GM12878 (cell line): ENCODE results near the gene FASTK. TPM values are rescaled to one million over a fixed set of nuclear protein-coding genes. Genes with fewer than 3 reads are reported as not detected.

Source experiments
- ATAC-seq: fragments of 200-7000 bp; cut with Tn5 transposase; 3 replicates; pipeline ENCODE4 v1.9.1; 2020; ENCODE audit warnings: mild to moderate bottlenecking, moderate library complexity
- BruUV-seq: library from RNA; stranded (reverse); fragments of 400-500 nt; replicated peaks from 2 replicates; lab custom pipeline; 2021; lab: Mats Ljungman, UMichigan
- CTCF ChIA-PET: fragments of 300-600 bp; sonication (Branson Sonifier 250); formaldehyde crosslinking; extraction: SDS; loops from one replicate; lab custom pipeline; 2021; ENCODE audit warnings: inconsistent platforms; lab: Yijun Ruan, JAX
- POLR2A ChIA-PET: fragments of 350-600 bp; formaldehyde crosslinking; extraction: SDS; loops from one replicate; lab custom pipeline; 2021; ENCODE audit warnings: inconsistent platforms; lab: Charles Lee
- RAD21 ChIA-PET: fragments of 300-600 bp; sonication (Branson Sonifier 250); formaldehyde crosslinking; loops from one replicate; lab custom pipeline; 2023; ENCODE audit warnings: antibody characterized with exemption; ENCODE audit not compliant: unreplicated experiment; lab: Charles Lee
- SMC1A ChIA-PET: fragments of 300-600 bp; sonication (Branson Sonifier 250); formaldehyde crosslinking; loops from one replicate; lab custom pipeline; 2023; ENCODE audit not compliant: unreplicated experiment, uncharacterized antibody; lab: Charles Lee
- DNase-seq: peaks from one replicate; pipeline ENCODE4 v3.0.0-alpha.2; 2011; ENCODE audit warnings: low read depth, low spot score
- FAIRE-seq: peaks from 3 replicates; lab custom pipeline; 2011; peaks lifted over from hg19 to GRCh38; lab: Jason Lieb, UNC
- H2AFZ ChIP-seq: 2 replicates; pipeline ENCODE4 v1.6.0; 2011; ENCODE audit warnings: low read depth, low read length, control low read depth; ENCODE audit not compliant: control insufficient read depth
- H3K27ac ChIP-seq: 2 replicates; pipeline ENCODE4 v1.5.1; 2011; ENCODE audit warnings: control low read depth; ENCODE audit not compliant: control insufficient read depth, insufficient read depth
- H3K27me3 ChIP-seq, 2 experiments: replicated peaks in 1 of 2; 2 replicates each; pipeline versions ENCODE4 v1.6.0 to v1.6.1; 2011; ENCODE audit warnings: low read length in 1 of 2; ENCODE audit not compliant: control insufficient read depth in 2 of 2, insufficient read depth in 2 of 2
- H3K36me3 ChIP-seq, 2 experiments: 2 replicates each; pipeline ENCODE4 v1.5.1; 2011; ENCODE audit warnings: low read length in 1 of 2; ENCODE audit not compliant: control insufficient read depth in 2 of 2, insufficient read depth in 2 of 2
- H3K4me1 ChIP-seq: 2 replicates; pipeline ENCODE4 v1.6.1; 2011; ENCODE audit warnings: mild to moderate bottlenecking, low read length, moderate library complexity, mixed read lengths; ENCODE audit not compliant: control insufficient read depth, insufficient read depth
- H3K4me2 ChIP-seq: 2 replicates; pipeline ENCODE4 v1.6.0; 2011; ENCODE audit warnings: control low read depth; ENCODE audit not compliant: control insufficient read depth, insufficient read depth
- H3K4me3 ChIP-seq: fragments of 200-600 bp; sonication (generic); 2 replicates; pipeline ENCODE4 v1.5.1; 2016
- H3K79me2 ChIP-seq: 2 replicates; pipeline ENCODE4 v1.6.0; 2011; ENCODE audit warnings: low read length; ENCODE audit not compliant: control insufficient read depth, insufficient read depth
- H3K9ac ChIP-seq: 2 replicates; pipeline ENCODE4 v1.8.0; 2011; ENCODE audit warnings: low read length, control low read depth, mixed read lengths; ENCODE audit not compliant: control insufficient read depth, insufficient read depth
- H3K9me3 ChIP-seq: replicated peaks from 3 replicates; pipeline ENCODE4 v1.5.1; 2011; ENCODE audit warnings: mild to moderate bottlenecking, low read length; ENCODE audit not compliant: control insufficient read depth, insufficient read depth
- H4K20me1 ChIP-seq: 2 replicates; pipeline ENCODE4 v1.6.0; 2011; ENCODE audit not compliant: control insufficient read depth, insufficient read depth
- CREB1 ChIP-seq: IDR thresholded peaks from 2 replicates; pipeline ENCODE4 v1.6.1; 2012; ENCODE audit warnings: low read depth, mild to moderate bottlenecking, inconsistent platforms
- EED ChIP-seq: sonication (generic); IDR thresholded peaks from 2 replicates; pipeline ENCODE4 v1.6.1; 2016; ENCODE audit warnings: antibody characterized with exemption, low read depth
- FOXK2 ChIP-seq: fragments of 450-650 bp; IDR thresholded peaks from 2 replicates; pipeline ENCODE4 v1.6.1; 2017; ENCODE audit warnings: mild to moderate bottlenecking, moderate library complexity
- FOXM1 ChIP-seq: IDR thresholded peaks from 2 replicates; pipeline ENCODE4 v1.6.1; 2012; ENCODE audit warnings: low read depth, mild to moderate bottlenecking, inconsistent platforms, low read length, moderate library complexity
- HDGF ChIP-seq: fragments of 450-650 bp; IDR thresholded peaks from 2 replicates; pipeline ENCODE4 v1.6.1; 2016; ENCODE audit warnings: antibody characterized with exemption
- HSF1 ChIP-seq: fragments of 150-350 bp; IDR thresholded peaks from 2 replicates; pipeline ENCODE4 v1.6.1; 2014; ENCODE audit warnings: mild to moderate bottlenecking, low read depth, low read length
- JUND ChIP-seq: IDR thresholded peaks from 2 replicates; pipeline ENCODE4 v1.6.1; 2012; ENCODE audit warnings: low read depth, mild to moderate bottlenecking, low read length, improper control_type of control experiment, moderate library complexity
- NFYA ChIP-seq: IDR thresholded peaks from 2 replicates; pipeline ENCODE4 v1.6.1; 2011; ENCODE audit warnings: low read depth, mild to moderate bottlenecking, low read length, improper control_type of control experiment, borderline replicate concordance
- NR2C1 ChIP-seq: fragments of 450-650 bp; IDR thresholded peaks from 2 replicates; pipeline ENCODE4 v1.6.1; 2017; ENCODE audit warnings: antibody characterized with exemption, mild to moderate bottlenecking, moderate library complexity
- NRF1 ChIP-seq: conservative IDR thresholded peaks from 2 replicates; pipeline ENCODE4 v1.6.1; 2011; ENCODE audit warnings: mild to moderate bottlenecking, low read depth, low read length, improper control_type of control experiment
- PAX5 ChIP-seq: IDR thresholded peaks from 2 replicates; pipeline ENCODE4 v1.6.1; 2011; ENCODE audit warnings: low read depth, low read length, borderline replicate concordance
- POLR2A ChIP-seq: IDR thresholded peaks from 2 replicates; pipeline ENCODE4 v1.6.1; 2011; ENCODE audit warnings: low read depth, mild to moderate bottlenecking, low read length
- POU2F2 ChIP-seq: IDR thresholded peaks from 3 replicates; pipeline ENCODE4 v1.6.1; 2011; ENCODE audit warnings: low read depth, mild to moderate bottlenecking, low read length, borderline replicate concordance
- RUNX3 ChIP-seq: IDR thresholded peaks from 2 replicates; pipeline ENCODE4 v1.6.1; 2012; ENCODE audit warnings: low read length, inconsistent platforms
- SP1 ChIP-seq: IDR thresholded peaks from one replicate; pipeline ENCODE4 v1.6.1; 2011; ENCODE audit warnings: low read depth, low read length
- SREBF1 ChIP-seq: IDR thresholded peaks from 2 replicates; pipeline ENCODE4 v1.6.1; 2012; ENCODE audit warnings: mild to moderate bottlenecking, low read length
- TAF1 ChIP-seq: IDR thresholded peaks from 2 replicates; pipeline ENCODE4 v1.6.1; 2011; ENCODE audit warnings: mild to moderate bottlenecking, low read depth, low read length, borderline replicate concordance
- TCF7 ChIP-seq: IDR thresholded peaks from 2 replicates; pipeline ENCODE4 v1.6.1; 2014; ENCODE audit warnings: antibody characterized with exemption, borderline replicate concordance
- WGBS: methylation state at CpG from one replicate; pipeline ENCODE4 v1.1.6; 2016; ENCODE audit warnings: low lambda C conversion rate; ENCODE audit not compliant: insufficient replicate concordance, insufficient coverage; ENCODE audit errors: missing lambda C conversion rate; 5-methylcytosine and 5-hydroxymethylcytosine counted together
- in situ Hi-C: fragments of 300-500 bp; cut with MboI; formaldehyde crosslinking; loops from 9 replicates; pipeline ENCODE4 v1.14.3; 2018; ENCODE audit warnings: mixed read lengths
- intact Hi-C: fragments of 100-400 bp; cut with micrococcal nuclease; formaldehyde crosslinking; loops from one replicate; pipeline ENCODE4 v1.14.2; 2022; ENCODE audit not compliant: unreplicated experiment
- polyA plus RNA-seq, 11 experiments: library from polyadenylated mRNA; depleted of rRNA in 4 of 11; unstranded in 6 of 11; stranded (reverse) in 5 of 11; fragments of >200 nt; fragmentation: Nextera tagmentation in 4 of 11; fragmentation: Illumina TruSeq in 1 of 11; extraction: Ambion mirVana in 4 of 11; extraction: Trizol in 1 of 11; gene quantifications; 1 replicate in 1 of 11; 2 replicates in 10 of 11; pipeline versions ENCODE4 v1.2.1 to v1.2.3, GENCODE V29; 2011 to 2016; ENCODE audit warnings: inconsistent platforms in 2 of 11, missing spikeins in 2 of 11, low read depth in 1 of 11
- total RNA-seq, 4 experiments: library from RNA; depleted of rRNA in 3 of 4; stranded (reverse); fragments of >200 nt in 3 of 4; fragmentation: Illumina TruSeq in 1 of 4; extraction: Trizol in 1 of 4; gene quantifications; 2 replicates each; pipeline versions ENCODE4 v1.2.1 to v1.2.3, GENCODE V29; 2013 to 2021
- TF ChIP-seq, protein P1 (sequence below): fragments of 450-650 bp; formaldehyde crosslinking; IDR thresholded peaks from 2 replicates; pipeline ENCODE4 v1.4.0; 2020; ENCODE audit warnings: mild to moderate bottlenecking, moderate library complexity

The FASTK gene
- total and polyA plus RNA-seq, 10 of the 15 experiments (the other 5 are each of a cell fraction or from before 2014, with no cell fraction given) = 0.19 to 102 (median 54.5) TPM

- H3K9me3 ChIP-seq = no peaks in the 10 kb centered on the region
- TSS peak; percentile 80 for BruUV-seq
- FAIRE-seq = peak; percentile 100
- H3K9ac ChIP-seq = peak overlapping the region; percentile 86
- H3K27me3 ChIP-seq = no peaks in the 10 kb centered on the region
- H2AFZ ChIP-seq = peak overlapping the region; percentile 92
- ATAC-seq = peak; percentile 93
- under 1% methylated on average over 46 of the region's 46 CpGs for WGBS
- peaks cover 21% of the 10 kb centered on the region for H3K79me2 ChIP-seq
- peaks cover 24% of the 10 kb centered on the region for H3K4me1 ChIP-seq
- ChIA-PET POLR2A (interaction anchor here (0.5 to 1.4 kb wide), 6 partner anchors 23 to 137 kb away, joined by 3 to 9 read pairs (median 4); partner anchors contain the start of genes AGAP3, FASTK and TMUB1), SMC1A (interaction anchor here (1.0 kb wide), 3 partner anchors 25 to 29 kb away, joined by 3 to 5 read pairs (median 3); partner anchors contain the start of gene TMUB1), CTCF (interaction anchor here (0.6 to 1.6 kb wide), 7 partner anchors 22 to 252 kb away, joined by 3 to 8 read pairs (median 3); partner anchors contain the start of genes ABCB8, FASTK and TMUB1), RAD21 (no interaction called here)
- H3K36me3 ChIP-seq = no peaks in the 10 kb centered on the region
- H4K20me1 ChIP-seq = no peaks in the 10 kb centered on the region
- intact Hi-C loops (loop anchor here (1.0 to 2.0 kb wide), 4 partner anchors 22 to 53 kb away; partner anchors contain the start of genes ABCB8 and FASTK), in situ Hi-C loops (no loop called here)
- peak overlapping the region; percentile 88 for H3K27ac ChIP-seq
- DNase-seq = peak; percentile 95
- peak overlapping the region; percentile 98 for H3K4me2 ChIP-seq
- H3K4me3 ChIP-seq = peak overlapping the region; percentile 99
- TF ChIP-seq NR2C1 (peak; percentile 64), HSF1 (no peak), NRF1 (peak; percentile 37; the same call in 1 of the 2 replicates), NFYA (no peak), SP1 (no peak), TCF7 (no peak; the same call in 1 of the 2 replicates), FOXM1 (no peak), FOXK2 (peak; percentile 66; the same call in 1 of the 2 replicates), SREBF1 (peak; percentile 82; the same call in 1 of the 2 replicates), RUNX3 (peak; percentile 55; the same call in 1 of the 2 replicates), TAF1 (no peak), POU2F2 (no peak), PAX5 (peak; percentile 6; the same call in 1 of the 2 replicates), JUND (no peak), POLR2A (peak; percentile 73), HDGF (0 out of 2 replicates have a peak, but pooled peaks have one; percentile 64), EED (no peak), CREB1 (peak; percentile 88)
- TF ChIP-seq, protein P1, sequence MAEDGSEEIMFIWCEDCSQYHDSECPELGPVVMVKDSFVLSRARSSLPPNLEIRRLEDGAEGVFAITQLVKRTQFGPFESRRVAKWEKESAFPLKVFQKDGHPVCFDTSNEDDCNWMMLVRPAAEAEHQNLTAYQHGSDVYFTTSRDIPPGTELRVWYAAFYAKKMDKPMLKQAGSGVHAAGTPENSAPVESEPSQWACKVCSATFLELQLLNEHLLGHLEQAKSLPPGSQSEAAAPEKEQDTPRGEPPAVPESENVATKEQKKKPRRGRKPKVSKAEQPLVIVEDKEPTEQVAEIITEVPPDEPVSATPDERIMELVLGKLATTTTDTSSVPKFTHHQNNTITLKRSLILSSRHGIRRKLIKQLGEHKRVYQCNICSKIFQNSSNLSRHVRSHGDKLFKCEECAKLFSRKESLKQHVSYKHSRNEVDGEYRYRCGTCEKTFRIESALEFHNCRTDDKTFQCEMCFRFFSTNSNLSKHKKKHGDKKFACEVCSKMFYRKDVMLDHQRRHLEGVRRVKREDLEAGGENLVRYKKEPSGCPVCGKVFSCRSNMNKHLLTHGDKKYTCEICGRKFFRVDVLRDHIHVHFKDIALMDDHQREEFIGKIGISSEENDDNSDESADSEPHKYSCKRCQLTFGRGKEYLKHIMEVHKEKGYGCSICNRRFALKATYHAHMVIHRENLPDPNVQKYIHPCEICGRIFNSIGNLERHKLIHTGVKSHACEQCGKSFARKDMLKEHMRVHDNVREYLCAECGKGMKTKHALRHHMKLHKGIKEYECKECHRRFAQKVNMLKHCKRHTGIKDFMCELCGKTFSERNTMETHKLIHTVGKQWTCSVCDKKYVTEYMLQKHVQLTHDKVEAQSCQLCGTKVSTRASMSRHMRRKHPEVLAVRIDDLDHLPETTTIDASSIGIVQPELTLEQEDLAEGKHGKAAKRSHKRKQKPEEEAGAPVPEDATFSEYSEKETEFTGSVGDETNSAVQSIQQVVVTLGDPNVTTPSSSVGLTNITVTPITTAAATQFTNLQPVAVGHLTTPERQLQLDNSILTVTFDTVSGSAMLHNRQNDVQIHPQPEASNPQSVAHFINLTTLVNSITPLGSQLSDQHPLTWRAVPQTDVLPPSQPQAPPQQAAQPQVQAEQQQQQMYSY (CRISPR knock-in tag) = no peak
Observed at GRCh38 chr7:151057989-151058780, 22.4 kb downstream of the FASTK start.
